GM12874 (cell line): ENCODE results near the gene ARHGAP24.
A peak's percentile ranks its signal among the peaks of the same experiment; 100 is the strongest.

Source experiments
- CTCF ChIP-seq: IDR thresholded peaks from 2 replicates; pipeline ENCODE4 v1.5.1; 2011; ENCODE audit warnings: low read depth, mild to moderate bottlenecking, control low read depth, low read length, moderate library complexity; ENCODE audit not compliant: insufficient read depth

Gene ARHGAP24

GRCh38 chr4:85824166-85824945 is 349.4 kb downstream of the ARHGAP24 start:
- TF ChIP-seq CTCF, result no peak

- 0 out of 2 replicates have a peak, but pooled peaks have one; percentile 10 for TF ChIP-seq CTCF
Observed at GRCh38 chr4:85826060-85826678, 351.2 kb downstream of the ARHGAP24 start.

- TF ChIP-seq CTCF, result no peak
Observed at GRCh38 chr4:85828027-85828890, 353.3 kb downstream of the ARHGAP24 start.

- no peak for TF ChIP-seq CTCF
Observed at GRCh38 chr4:85829276-85830051, 354.5 kb downstream of the ARHGAP24 start.

GRCh38 chr4:85831647-85832046 is 356.7 kb downstream of the ARHGAP24 start:
- no peak for TF ChIP-seq CTCF

- no peak for TF ChIP-seq CTCF
Observed at GRCh38 chr4:85833302-85833701, 358.4 kb downstream of the ARHGAP24 start.
